GOT3 (cell line): Measurements from ENCODE around the gene CYP8B1.

ENCODE experiments used
- DNase-seq: peaks from one replicate; lab custom pipeline; 2025; ENCODE audit warnings: mixed read lengths; lab: John Stamatoyannopoulos, UW

CYP8B1 gene

GRCh38 chr3:42823351-42823750 lies 52.3 kb downstream of the CYP8B1 start:
- DNase-seq, result no peak

DNA sequence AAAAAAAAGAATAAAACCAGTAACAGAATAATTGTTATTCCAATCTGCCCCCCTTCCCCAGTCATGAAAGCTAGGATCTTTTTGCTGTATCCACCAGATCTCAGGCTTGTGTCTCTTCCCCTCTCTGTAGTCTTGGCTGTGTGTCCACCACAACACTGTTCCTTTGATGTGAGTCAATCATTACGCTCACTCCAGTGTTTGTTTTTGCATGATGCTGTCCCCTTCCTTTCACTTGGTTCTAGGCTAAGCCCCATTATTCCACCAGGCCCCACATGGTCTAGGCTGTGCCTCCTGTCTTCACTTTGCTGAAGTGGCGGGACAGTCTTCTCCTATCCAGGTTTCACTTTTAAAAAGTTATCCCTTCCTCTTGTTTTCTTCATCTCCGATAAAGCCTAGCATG lies 52.9 kb downstream of the CYP8B1 start:
- DNase-seq, result no peak
